HG03103 (cell line): Measurements from ENCODE around the gene ZNHIT2.
"Not testable (repeated sequence)": the region's sequence is repeated elsewhere in the genome, so short reads cannot be mapped to it uniquely, and the experiment has no call there.

Experiments used
- ATAC-seq: cut with Tn5 transposase; IDR thresholded peaks from one replicate; pipeline ENCODE4 v1.9.1; 2021; ENCODE audit warnings: low read depth; ENCODE audit not compliant: unreplicated experiment

The ZNHIT2 gene

GRCh38 chr11:65121447-65121864, 4.0 kb upstream of the ZNHIT2 start:
- ATAC-seq = no peak

- ATAC-seq = no peak
These were observed 3.3 kb upstream of the ZNHIT2 start for GRCh38 chr11:65120831-65121230.

GRCh38 chr11:65119670-65119995, 2.1 kb upstream of the ZNHIT2 start:
- no peak for ATAC-seq

GRCh38 chr11:65118891-65119669, 1.6 kb upstream of the ZNHIT2 start:
- not testable (repeated sequence) for ATAC-seq

GRCh38 chr11:65118097-65118837, 766 bp upstream of the ZNHIT2 start:
- ATAC-seq = no peak

- no peak for ATAC-seq
These were observed 913 bp downstream of the ZNHIT2 start for GRCh38 chr11:65116370-65117205.

GRCh38 chr11:65115361-65116082, 2.0 kb downstream of the ZNHIT2 start:
- no peak for ATAC-seq

- no peak for ATAC-seq
These were observed 2.8 kb downstream of the ZNHIT2 start for GRCh38 chr11:65114538-65115171.

- ATAC-seq = no peak
These were observed 3.7 kb downstream of the ZNHIT2 start for GRCh38 chr11:65113839-65114238.

GRCh38 chr11:65113361-65113756, 4.1 kb downstream of the ZNHIT2 start:
- ATAC-seq = no peak

GRCh38 chr11:65112546-65113360, 4.7 kb downstream of the ZNHIT2 start:
- peak; percentile 29 for ATAC-seq

- ATAC-seq = peak; percentile 46
These were observed 5.6 kb downstream of the ZNHIT2 start, which contains the start of gene TM7SF2 for GRCh38 chr11:65111744-65112545. Gene TM7SF2 (plus strand): TSS chr11:65111872. CDS start chr11:65112016, 144 bp downstream.

- no peak for ATAC-seq
These were observed 6.2 kb downstream of the ZNHIT2 start for GRCh38 chr11:65111159-65111743.

- ATAC-seq = no peak
These were observed 7.1 kb downstream of the ZNHIT2 start for GRCh38 chr11:65110354-65110861.

GRCh38 chr11:65109231-65110198, 8.0 kb downstream of the ZNHIT2 start:
- no peak for ATAC-seq

GRCh38 chr11:65108469-65109123, 8.9 kb downstream of the ZNHIT2 start:
- ATAC-seq = no peak
